GM12801 (cell line): ENCODE measurements around the gene MDFIC.

Experiments
- TF ChIP-seq, protein P1 (sequence below): IDR thresholded peaks from one replicate; pipeline ENCODE4 v1.5.1; 2011; ENCODE audit warnings: control low read depth; ENCODE audit not compliant: insufficient read length; ENCODE audit errors: extremely low read depth

MDFIC gene

DNA sequence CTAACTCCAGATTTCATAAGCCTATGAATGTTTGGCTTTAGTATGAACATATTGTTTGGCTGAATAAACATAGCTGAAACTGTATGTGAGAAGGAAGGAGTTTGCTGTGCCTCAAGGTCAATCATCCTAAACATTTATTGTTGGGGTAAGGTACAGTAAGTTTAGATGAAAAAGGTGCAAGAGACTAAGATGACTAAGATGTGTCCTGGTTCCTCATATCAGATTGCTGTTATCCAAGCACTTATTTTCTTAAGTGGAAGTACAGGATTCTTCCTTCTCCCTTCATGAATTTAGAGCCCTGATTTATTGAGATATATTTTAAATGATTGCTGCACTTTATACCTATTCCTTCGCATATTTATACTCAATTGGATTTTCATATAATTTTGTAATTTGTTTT, 12.2 kb downstream of the MDFIC start:
- TF ChIP-seq, protein P1, sequence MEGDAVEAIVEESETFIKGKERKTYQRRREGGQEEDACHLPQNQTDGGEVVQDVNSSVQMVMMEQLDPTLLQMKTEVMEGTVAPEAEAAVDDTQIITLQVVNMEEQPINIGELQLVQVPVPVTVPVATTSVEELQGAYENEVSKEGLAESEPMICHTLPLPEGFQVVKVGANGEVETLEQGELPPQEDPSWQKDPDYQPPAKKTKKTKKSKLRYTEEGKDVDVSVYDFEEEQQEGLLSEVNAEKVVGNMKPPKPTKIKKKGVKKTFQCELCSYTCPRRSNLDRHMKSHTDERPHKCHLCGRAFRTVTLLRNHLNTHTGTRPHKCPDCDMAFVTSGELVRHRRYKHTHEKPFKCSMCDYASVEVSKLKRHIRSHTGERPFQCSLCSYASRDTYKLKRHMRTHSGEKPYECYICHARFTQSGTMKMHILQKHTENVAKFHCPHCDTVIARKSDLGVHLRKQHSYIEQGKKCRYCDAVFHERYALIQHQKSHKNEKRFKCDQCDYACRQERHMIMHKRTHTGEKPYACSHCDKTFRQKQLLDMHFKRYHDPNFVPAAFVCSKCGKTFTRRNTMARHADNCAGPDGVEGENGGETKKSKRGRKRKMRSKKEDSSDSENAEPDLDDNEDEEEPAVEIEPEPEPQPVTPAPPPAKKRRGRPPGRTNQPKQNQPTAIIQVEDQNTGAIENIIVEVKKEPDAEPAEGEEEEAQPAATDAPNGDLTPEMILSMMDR, result no peak

DNA sequence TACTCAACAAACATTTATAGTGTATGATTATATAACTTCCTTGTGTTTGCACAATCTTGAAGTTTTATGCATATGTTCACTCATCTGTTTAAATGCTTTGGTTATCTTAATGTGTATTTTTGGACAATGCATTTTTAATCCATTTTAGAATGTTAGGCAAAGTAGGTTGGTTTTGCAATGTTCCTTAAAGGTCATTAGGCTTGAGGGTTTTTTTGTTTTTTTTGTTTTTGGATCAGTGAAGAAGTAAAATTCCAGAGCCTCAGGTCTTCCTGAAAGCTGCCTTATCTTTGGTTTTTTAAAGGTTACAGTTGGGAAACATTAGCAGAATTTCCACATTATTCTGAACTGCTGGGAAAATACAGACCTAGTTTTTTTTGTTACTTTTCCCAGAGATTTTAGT, 12.8 kb downstream of the MDFIC start:
- TF ChIP-seq, protein P1, result no peak

DNA sequence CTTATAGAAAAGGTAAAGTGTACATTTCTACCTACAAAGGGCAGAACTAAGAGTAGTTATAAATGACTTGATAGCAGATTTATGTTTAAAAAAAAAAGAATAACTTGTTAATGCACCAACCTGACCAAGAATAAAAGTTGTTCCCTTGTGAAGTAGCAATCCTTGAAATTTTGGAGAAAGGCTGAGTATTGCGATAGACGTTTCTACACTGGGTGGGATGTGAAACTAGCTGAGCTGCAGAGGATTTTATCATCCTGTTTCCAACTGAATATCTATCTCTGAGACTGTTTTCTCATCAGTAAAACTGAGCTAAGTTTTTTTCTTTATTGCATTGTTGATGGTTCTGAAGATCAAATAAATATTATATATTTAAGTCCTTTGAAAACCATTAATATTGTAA, 14.6 kb downstream of the MDFIC start:
- TF ChIP-seq, protein P1, result no peak

DNA sequence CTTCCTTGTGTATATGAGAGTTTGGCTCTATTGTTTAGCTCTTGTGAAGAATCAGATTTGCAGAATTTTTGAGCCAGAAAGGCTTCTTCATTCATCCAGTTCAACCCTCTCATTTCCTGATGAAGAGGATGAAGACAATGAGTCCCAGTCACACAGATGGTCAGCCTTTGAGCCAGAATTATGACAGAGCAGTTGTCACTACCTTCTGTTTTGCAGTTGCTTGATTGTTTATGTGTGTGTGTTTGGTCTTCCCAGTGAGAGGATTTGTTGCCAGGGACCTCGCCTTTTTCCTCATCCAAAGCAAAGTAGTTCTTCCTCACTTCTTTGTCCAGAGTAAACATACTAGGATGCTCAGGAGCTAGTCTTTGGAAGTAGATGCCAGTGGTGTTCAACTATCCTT, 15.6 kb downstream of the MDFIC start:
- TF ChIP-seq, protein P1, result no peak

DNA sequence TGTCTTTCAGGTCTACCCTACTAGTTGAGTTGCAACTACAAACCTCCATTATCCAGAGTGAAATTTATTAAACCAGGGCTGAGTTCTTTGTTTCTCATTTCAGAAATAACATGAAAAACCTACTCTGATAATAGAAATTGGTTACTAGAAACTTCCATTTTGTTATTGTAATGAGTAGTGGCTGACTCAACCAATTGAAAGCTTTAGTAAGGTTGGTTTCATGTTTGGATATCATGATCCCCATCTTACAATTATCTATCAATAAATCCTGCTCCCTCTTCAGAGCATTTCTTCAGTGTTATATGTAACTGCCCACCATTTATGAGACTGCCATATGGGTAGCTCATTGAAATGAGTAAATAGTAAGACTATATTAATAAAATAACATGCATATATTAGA, 16.9 kb downstream of the MDFIC start:
- TF ChIP-seq, protein P1, result no peak

DNA sequence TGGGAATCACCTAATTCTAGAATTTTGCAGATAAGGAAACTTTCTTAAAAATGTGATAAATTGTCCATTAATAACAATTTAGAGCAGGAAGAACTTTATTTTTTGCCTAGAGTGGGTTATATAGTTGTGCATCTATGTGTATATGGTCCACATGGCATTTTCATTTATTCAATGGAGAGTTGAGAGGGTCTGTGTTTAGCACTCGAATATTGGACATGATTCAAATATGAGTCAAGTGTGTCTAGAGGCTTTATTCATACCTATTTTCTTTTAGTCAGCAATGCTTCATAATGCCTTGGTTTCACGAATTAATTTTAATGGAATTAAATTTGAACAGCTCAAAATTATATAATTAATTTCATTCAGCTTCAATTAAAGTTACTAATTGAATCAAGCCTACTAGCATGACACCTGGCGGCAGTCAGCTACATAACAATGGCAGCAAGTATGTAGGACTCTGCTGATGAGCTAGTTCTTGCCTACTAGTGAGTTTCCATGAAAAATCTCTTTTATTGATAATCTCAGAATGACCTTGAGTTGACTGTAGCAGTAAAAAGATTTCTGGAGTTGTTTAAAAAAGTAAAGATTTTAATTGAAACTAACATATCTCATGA, 17.7 kb downstream of the MDFIC start:
- TF ChIP-seq, protein P1, result no peak

DNA sequence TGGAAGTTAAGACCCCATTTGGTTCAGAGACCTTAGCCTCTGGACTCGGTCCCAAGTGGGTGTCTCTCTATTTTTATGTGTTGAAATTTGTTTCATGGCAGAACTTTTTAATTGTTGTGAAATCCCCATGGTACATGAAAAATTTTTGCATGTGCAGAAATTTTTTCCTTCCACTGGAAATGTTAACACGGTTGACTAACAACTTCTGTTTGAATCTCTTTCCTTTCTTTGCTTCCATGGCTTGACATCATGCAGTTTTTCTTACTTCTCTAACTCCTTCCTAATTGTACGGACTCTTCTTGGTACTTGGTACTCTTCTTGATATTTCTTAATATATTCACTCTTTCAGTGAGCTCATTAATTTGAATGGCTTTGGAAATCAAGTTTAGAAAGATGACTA, 18.3 kb downstream of the MDFIC start:
- TF ChIP-seq, protein P1, result no peak
